Activated naive CD4-positive, alpha-beta T cell treated with anti-CD3 and anti-CD28 coated beads, Interleukin-2, amount 10 ng/mL, durations not matched to agents 7 days and 5 days (primary cell): ENCODE results near the gene ASIC5.

Experiments
- CTCF ChIA-PET: fragments of 350-600 bp; sonication (Branson Sonifier 250); formaldehyde crosslinking; loops from one replicate; lab custom pipeline; 2021; ENCODE audit warnings: antibody characterized with exemption; lab: Charles Lee
- DNase-seq: peaks from one replicate; pipeline ENCODE4 v3.0.0-alpha.2; 2020
- H3K27ac Mint-ChIP-seq: one replicate; pipeline ENCODE4 v1.8.0; 2021; ENCODE audit warnings: mild to moderate bottlenecking, moderate library complexity, mixed read lengths
- H3K27me3 Mint-ChIP-seq: one replicate; pipeline ENCODE4 v1.8.0; 2021; ENCODE audit warnings: mild to moderate bottlenecking, mixed read lengths
- H3K36me3 Mint-ChIP-seq: one replicate; pipeline ENCODE4 v1.8.0; 2021; ENCODE audit warnings: mixed read lengths
- H3K4me1 Mint-ChIP-seq: one replicate; pipeline ENCODE4 v1.8.0; 2021; ENCODE audit warnings: mixed read lengths
- H3K4me3 Mint-ChIP-seq: one replicate; pipeline ENCODE4 v1.8.0; 2021; ENCODE audit warnings: mild to moderate bottlenecking, moderate library complexity, mixed read lengths
- H3K9me3 Mint-ChIP-seq: one replicate; pipeline ENCODE4 v1.8.0; 2021; ENCODE audit warnings: mixed read lengths

The ASIC5 gene

GRCh38 chr4:155846929-155847328 lies 19.1 kb downstream of the ASIC5 start:
- H3K36me3 Mint-ChIP-seq, result no peaks in the 10 kb centered on the region
- no peaks in the 10 kb centered on the region for H3K9me3 Mint-ChIP-seq
- no peaks in the 10 kb centered on the region for H3K27me3 Mint-ChIP-seq
- CTCF ChIA-PET, result no interaction called here
- DNase-seq, result no peak
- no peak overlapping the region for H3K27ac Mint-ChIP-seq
- H3K4me3 Mint-ChIP-seq, result no peak overlapping the region
- no peaks in the 10 kb centered on the region for H3K4me1 Mint-ChIP-seq

- Mint-ChIP-seq H3K4me3 (no peak overlapping the region), H3K4me1 (no peaks in the 10 kb centered on the region), H3K36me3 (no peaks in the 10 kb centered on the region), H3K9me3 (no peaks in the 10 kb centered on the region), H3K27ac (no peak overlapping the region), H3K27me3 (no peaks in the 10 kb centered on the region)
- DNase-seq, result no peak
- CTCF ChIA-PET, result no interaction called here
Observed at GRCh38 chr4:155842080-155842479, 24.0 kb downstream of the ASIC5 start.

- H3K27me3 Mint-ChIP-seq, result no peaks in the 10 kb centered on the region
Observed at GRCh38 chr4:155837203-155837796, 28.8 kb downstream of the ASIC5 start.

GRCh38 chr4:155832664-155833063 lies 33.4 kb downstream of the ASIC5 start:
- H3K27ac Mint-ChIP-seq, result no peak overlapping the region
- no peak overlapping the region for H3K4me3 Mint-ChIP-seq
- no peaks in the 10 kb centered on the region for H3K4me1 Mint-ChIP-seq
- no peaks in the 10 kb centered on the region for H3K36me3 Mint-ChIP-seq
- CTCF ChIA-PET, result no interaction called here
- no peaks in the 10 kb centered on the region for H3K27me3 Mint-ChIP-seq
- H3K9me3 Mint-ChIP-seq, result no peaks in the 10 kb centered on the region
- no peak for DNase-seq

More at GRCh38 chr4:155837203-155837796, 28.8 kb downstream of the ASIC5 start:
- CTCF ChIA-PET, result no interaction called here
- no peaks in the 10 kb centered on the region for H3K36me3 Mint-ChIP-seq
- no peak overlapping the region for H3K27ac Mint-ChIP-seq
- H3K4me3 Mint-ChIP-seq, result no peak overlapping the region
- DNase-seq, result no peak
- no peaks in the 10 kb centered on the region for H3K4me1 Mint-ChIP-seq
- no peaks in the 10 kb centered on the region for H3K9me3 Mint-ChIP-seq

- H3K4me3 Mint-ChIP-seq, result no peak overlapping the region
- no peak for DNase-seq
- no peaks in the 10 kb centered on the region for H3K36me3 Mint-ChIP-seq
- H3K27ac Mint-ChIP-seq, result no peak overlapping the region
- H3K27me3 Mint-ChIP-seq, result no peaks in the 10 kb centered on the region
- H3K4me1 Mint-ChIP-seq, result no peaks in the 10 kb centered on the region
- CTCF ChIA-PET, result no interaction called here
- H3K9me3 Mint-ChIP-seq, result no peaks in the 10 kb centered on the region
Observed at GRCh38 chr4:155828628-155829027, 37.4 kb downstream of the ASIC5 start.

GRCh38 chr4:155822572-155822971 lies 43.5 kb downstream of the ASIC5 start:
- DNase-seq, result no peak
- Mint-ChIP-seq H3K4me3 (no peak overlapping the region), H3K4me1 (no peaks in the 10 kb centered on the region), H3K36me3 (no peaks in the 10 kb centered on the region), H3K27ac (no peak overlapping the region), H3K27me3 (no peaks in the 10 kb centered on the region), H3K9me3 (no peaks in the 10 kb centered on the region)
- CTCF ChIA-PET, result no interaction called here

- Mint-ChIP-seq H3K27ac (no peak overlapping the region), H3K4me3 (no peak overlapping the region), H3K4me1 (no peaks in the 10 kb centered on the region), H3K36me3 (no peaks in the 10 kb centered on the region), H3K27me3 (peaks cover 3% of the 10 kb centered on the region), H3K9me3 (no peaks in the 10 kb centered on the region)
- no peak for DNase-seq
- CTCF ChIA-PET, result no interaction called here
Observed at GRCh38 chr4:155820887-155821518, 45.1 kb downstream of the ASIC5 start.

GRCh38 chr4:155819066-155819465 lies 47.0 kb downstream of the ASIC5 start:
- no peaks in the 10 kb centered on the region for H3K4me1 Mint-ChIP-seq
- CTCF ChIA-PET, result no interaction called here
- H3K36me3 Mint-ChIP-seq, result no peaks in the 10 kb centered on the region
- H3K4me3 Mint-ChIP-seq, result no peak overlapping the region
- peaks cover 3% of the 10 kb centered on the region for H3K27me3 Mint-ChIP-seq
- DNase-seq, result no peak
- no peaks in the 10 kb centered on the region for H3K9me3 Mint-ChIP-seq
- no peak overlapping the region for H3K27ac Mint-ChIP-seq

- no peaks in the 10 kb centered on the region for H3K4me1 Mint-ChIP-seq
- no peak overlapping the region for H3K27ac Mint-ChIP-seq
- no peaks in the 10 kb centered on the region for H3K36me3 Mint-ChIP-seq
- CTCF ChIA-PET, result no interaction called here
- no peaks in the 10 kb centered on the region for H3K9me3 Mint-ChIP-seq
- peaks cover 3% of the 10 kb centered on the region for H3K27me3 Mint-ChIP-seq
- no peak overlapping the region for H3K4me3 Mint-ChIP-seq
- no peak for DNase-seq
Observed at GRCh38 chr4:155818639-155819038, 47.4 kb downstream of the ASIC5 start.

GRCh38 chr4:155811083-155811482 lies 55.0 kb downstream of the ASIC5 start:
- Mint-ChIP-seq H3K27me3 (no peaks in the 10 kb centered on the region), H3K36me3 (no peaks in the 10 kb centered on the region), H3K9me3 (no peaks in the 10 kb centered on the region), H3K4me1 (no peaks in the 10 kb centered on the region), H3K4me3 (no peak overlapping the region), H3K27ac (no peak overlapping the region)
- CTCF ChIA-PET, result interaction anchor here (0.6 to 3.2 kb wide), 2 partner anchors 108 to 142 kb away, joined by 3 to 17 read pairs; partner anchors contain the start of gene CTSO
- no peak for DNase-seq

GRCh38 chr4:155809835-155810234 lies 56.2 kb downstream of the ASIC5 start:
- no peaks in the 10 kb centered on the region for H3K4me1 Mint-ChIP-seq
- no peak overlapping the region for H3K4me3 Mint-ChIP-seq
- CTCF ChIA-PET, result interaction anchor here (0.7 to 3.2 kb wide), 2 partner anchors 140 to 143 kb away, joined by 4 to 17 read pairs; partner anchors contain the start of gene CTSO
- no peaks in the 10 kb centered on the region for H3K9me3 Mint-ChIP-seq
- no peak overlapping the region for H3K27ac Mint-ChIP-seq
- DNase-seq, result no peak
- no peaks in the 10 kb centered on the region for H3K27me3 Mint-ChIP-seq
- no peaks in the 10 kb centered on the region for H3K36me3 Mint-ChIP-seq

GRCh38 chr4:155807021-155807420 lies 59.1 kb downstream of the ASIC5 start:
- CTCF ChIA-PET, result no interaction called here
- H3K27me3 Mint-ChIP-seq, result no peaks in the 10 kb centered on the region
- H3K27ac Mint-ChIP-seq, result no peak overlapping the region
- no peak overlapping the region for H3K4me3 Mint-ChIP-seq
- H3K9me3 Mint-ChIP-seq, result no peaks in the 10 kb centered on the region
- no peaks in the 10 kb centered on the region for H3K36me3 Mint-ChIP-seq
- no peaks in the 10 kb centered on the region for H3K4me1 Mint-ChIP-seq
- no peak for DNase-seq

GRCh38 chr4:155805016-155805415 lies 61.1 kb downstream of the ASIC5 start:
- Mint-ChIP-seq H3K4me3 (no peak overlapping the region), H3K27ac (no peak overlapping the region), H3K9me3 (no peaks in the 10 kb centered on the region), H3K36me3 (no peaks in the 10 kb centered on the region), H3K4me1 (no peaks in the 10 kb centered on the region), H3K27me3 (no peaks in the 10 kb centered on the region)
- DNase-seq, result no peak
- CTCF ChIA-PET, result no interaction called here

- no peak for DNase-seq
- Mint-ChIP-seq H3K27ac (no peak overlapping the region), H3K27me3 (no peaks in the 10 kb centered on the region), H3K9me3 (no peaks in the 10 kb centered on the region), H3K4me3 (no peak overlapping the region), H3K36me3 (no peaks in the 10 kb centered on the region), H3K4me1 (no peaks in the 10 kb centered on the region)
- CTCF ChIA-PET, result no interaction called here
Observed at GRCh38 chr4:155802190-155802959, 63.7 kb downstream of the ASIC5 start.
